Measurements from ENCODE around the gene SPDYE5.

SPDYE5 gene

DNA sequence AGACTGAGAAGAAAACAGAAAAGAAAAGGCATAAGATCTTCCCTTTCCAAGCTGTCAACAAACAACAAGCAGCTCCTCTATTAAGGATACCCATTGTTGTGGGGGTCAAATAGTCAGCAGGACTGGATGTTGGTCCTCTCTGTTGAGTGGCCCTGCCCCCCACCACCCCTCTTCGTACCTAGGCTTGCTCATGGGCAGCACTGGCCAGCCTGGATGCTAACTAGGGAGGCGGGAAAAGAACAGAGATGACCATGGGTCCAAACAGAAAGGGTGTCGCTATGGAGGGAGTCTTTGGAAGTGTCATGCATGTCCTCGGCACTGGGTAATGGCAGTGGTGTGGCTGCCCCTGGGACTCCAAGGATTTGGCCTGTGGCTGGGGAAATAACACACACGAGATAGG, 45.6 kb downstream of the SPDYE5 start:
- DNase-seq = no peak

GRCh38 chr7:75546237-75547015, 54.3 kb downstream of the SPDYE5 start:
- DNase-seq = no peak
